ENCODE results near the gene IL17C. TPM values are rescaled to one million over a fixed set of nuclear protein-coding genes. Genes with fewer than 3 reads are reported as not detected.
A peak's percentile ranks its signal among the peaks of the same experiment; 100 is the strongest.

The IL17C gene
- total RNA-seq, 1 experiment from 2014 or later = not detected

- ChIA-PET POLR2A (ENCODE audit: unreplicated experiment) (no interaction called here), CTCF (no interaction called here)
- Histone ChIP-seq H3K9ac (ENCODE audit: low read length) (no peak overlapping the region), H3K27ac (ENCODE audit: low read length) (no peak overlapping the region), H3K4me1 (ENCODE audit: insufficient read depth, low read length) (0 out of 2 replicates have a peak, but pooled peaks cover 3% of the 10 kb centered on the region), H3K9me2 (replicated peaks; ENCODE audit: low read length) (no peaks in the 10 kb centered on the region), H3F3A (ENCODE audit: low read length, unreplicated experiment) (no peaks in the 10 kb centered on the region), H2AFZ (ENCODE audit: low read length) (peak overlapping the region; percentile 89), H3K9me3 (ENCODE audit: low read length) (no peaks in the 10 kb centered on the region), H3K27me3 (ENCODE audit: low read length) (no peaks in the 10 kb centered on the region), H3K4me3 (ENCODE audit: low read length) (peak overlapping the region; percentile 72), H4K20me1 (ENCODE audit: low read length) (no peaks in the 10 kb centered on the region), H3K36me3 (ENCODE audit: low read depth, low read length) (no peaks in the 10 kb centered on the region), H3K79me2 (ENCODE audit: low read length) (no peaks in the 10 kb centered on the region), H3K4me2 (ENCODE audit: low read length) (peak overlapping the region; percentile 97)
- ATAC-seq (peak; percentile 57), DNase-seq (peak; percentile 26)
- TF ChIP-seq CTCF (conservative IDR thresholded peaks at IDR 0.05; ENCODE audit: low read depth, low read length) (no peak), EZH2 (IDR thresholded peaks at IDR 0.05; ENCODE audit: low read length, unreplicated experiment) (no peak), EZH2phosphoT487 (IDR thresholded peaks at IDR 0.05; ENCODE audit: borderline replicate concordance, low read length) (no peak)
- no TSS peak for BruUV-seq (replicated peaks)
- intact Hi-C loops (cut with micrococcal nuclease) = loop anchor here (1.0 kb wide), 1 partner anchor 23 kb away; the partner anchor contains the start of gene MVD
Observed at GRCh38 chr16:88686062-88686438, 47.7 kb downstream of the IL17C start.

GRCh38 chr16:88686439-88687253 lies 48.3 kb downstream of the IL17C start, which contains the start of gene SNAI3:
TSS of gene SNAI3 (minus strand) at chr16:88686507. CDS start at chr16:88686406, 101 bp downstream.
- Histone ChIP-seq H3K4me2 (ENCODE audit: low read length) (peak within 1 kb of the TSS; percentile 97), H3K4me1 (ENCODE audit: insufficient read depth, low read length) (0 out of 2 replicates have a peak, but pooled peaks cover 3% of the 10 kb centered on the region), H2AFZ (ENCODE audit: low read length) (peak within 1 kb of the TSS; percentile 89), H3K9ac (ENCODE audit: low read length) (no peak within 1 kb of the TSS), H3K27me3 (ENCODE audit: low read length) (no peaks in the 10 kb centered on the region), H3K9me3 (ENCODE audit: low read length) (no peaks in the 10 kb centered on the region), H3K36me3 (ENCODE audit: low read depth, low read length) (no peaks in the 10 kb centered on the region), H3K9me2 (replicated peaks; ENCODE audit: low read length) (no peaks in the 10 kb centered on the region), H3K4me3 (ENCODE audit: low read length) (peak within 1 kb of the TSS; percentile 72), H3K27ac (ENCODE audit: low read length) (no peak within 1 kb of the TSS), H3F3A (ENCODE audit: low read length, unreplicated experiment) (no peaks in the 10 kb centered on the region), H3K79me2 (ENCODE audit: low read length) (no peaks in the 10 kb centered on the region), H4K20me1 (ENCODE audit: low read length) (no peaks in the 10 kb centered on the region)
- peak; percentile 90 for ATAC-seq
- ChIA-PET POLR2A (ENCODE audit: unreplicated experiment) (no interaction called here), CTCF (no interaction called here)
- DNase-seq = peak; percentile 76
- intact Hi-C loops (cut with micrococcal nuclease) = loop anchor here (1.0 kb wide), 1 partner anchor 23 kb away; the partner anchor contains the start of gene MVD
- BruUV-seq (replicated peaks) = no TSS peak
- no peak for TF ChIP-seq CTCF (conservative IDR thresholded peaks at IDR 0.05; ENCODE audit: low read depth, low read length)
- TF ChIP-seq EZH2phosphoT487 (IDR thresholded peaks at IDR 0.05; ENCODE audit: borderline replicate concordance, low read length) = no peak
- TF ChIP-seq EZH2 (IDR thresholded peaks at IDR 0.05; ENCODE audit: low read length, unreplicated experiment) = no peak

- POLR2A ChIA-PET (ENCODE audit: unreplicated experiment) = no interaction called here
Observed at GRCh38 chr16:88687254-88687576, 48.8 kb downstream of the IL17C start.

More at GRCh38 chr16:88687254-88687576, 48.8 kb downstream of the IL17C start:
- CTCF ChIA-PET = no interaction called here
- no peaks in the 10 kb centered on the region for H3K36me3 ChIP-seq (ENCODE audit: low read depth, low read length)
- no peaks in the 10 kb centered on the region for H3K9me3 ChIP-seq (ENCODE audit: low read length)
- no peak for DNase-seq
- H3K4me3 ChIP-seq (ENCODE audit: low read length) = no peak overlapping the region
- H3K27me3 ChIP-seq (ENCODE audit: low read length) = no peaks in the 10 kb centered on the region
- BruUV-seq (replicated peaks) = no TSS peak
- H3K79me2 ChIP-seq (ENCODE audit: low read length) = no peaks in the 10 kb centered on the region
- no peak overlapping the region for H3K27ac ChIP-seq (ENCODE audit: low read length)
- no peak overlapping the region for H3K9ac ChIP-seq (ENCODE audit: low read length)
- H4K20me1 ChIP-seq (ENCODE audit: low read length) = no peaks in the 10 kb centered on the region
- H3F3A ChIP-seq (ENCODE audit: low read length, unreplicated experiment) = no peaks in the 10 kb centered on the region
- intact Hi-C loops (cut with micrococcal nuclease) = no loop called here
- H3K9me2 ChIP-seq (replicated peaks; ENCODE audit: low read length) = no peaks in the 10 kb centered on the region
- ATAC-seq = no peak
- no peak overlapping the region for H2AFZ ChIP-seq (ENCODE audit: low read length)
- 0 out of 2 replicates have a peak, but pooled peaks cover 3% of the 10 kb centered on the region for H3K4me1 ChIP-seq (ENCODE audit: insufficient read depth, low read length)
- no peak overlapping the region for H3K4me2 ChIP-seq (ENCODE audit: low read length)
- no peak for TF ChIP-seq CTCF (conservative IDR thresholded peaks at IDR 0.05; ENCODE audit: low read depth, low read length)
- no peak for TF ChIP-seq EZH2 (IDR thresholded peaks at IDR 0.05; ENCODE audit: low read length, unreplicated experiment)
- TF ChIP-seq EZH2phosphoT487 (IDR thresholded peaks at IDR 0.05; ENCODE audit: borderline replicate concordance, low read length) = no peak
